NT2/D1 (cell line): ENCODE results near the gene C9orf78.

Experiments
- DNase-seq: peaks from one replicate; pipeline ENCODE4 v3.0.0-alpha.2; 2011; ENCODE audit warnings: low read depth, low spot score
- H3K27me3 ChIP-seq: 2 replicates; pipeline ENCODE4 v1.6.0; 2011; ENCODE audit warnings: mild to moderate bottlenecking; ENCODE audit not compliant: insufficient read length, insufficient read depth
- H3K36me3 ChIP-seq: 2 replicates; pipeline ENCODE4 v1.6.1; 2011; ENCODE audit warnings: mild to moderate bottlenecking, low read length, mixed read lengths; ENCODE audit not compliant: insufficient read depth, insufficient read length
- H3K4me1 ChIP-seq: 2 replicates; pipeline ENCODE4 v1.5.1; 2011; ENCODE audit not compliant: insufficient read depth, insufficient read length
- H3K4me3 ChIP-seq: 2 replicates; pipeline ENCODE4 v1.5.1; 2011; ENCODE audit warnings: low read depth; ENCODE audit not compliant: insufficient read length
- H3K9ac ChIP-seq: 2 replicates; pipeline ENCODE4 v1.6.0; 2011; ENCODE audit warnings: low read depth; ENCODE audit not compliant: insufficient read length
- H3K9me3 ChIP-seq: 2 replicates; pipeline ENCODE4 v1.5.1; 2011; ENCODE audit warnings: mild to moderate bottlenecking, low read length; ENCODE audit not compliant: insufficient read depth
- SUZ12 ChIP-seq: IDR thresholded peaks from 2 replicates; pipeline ENCODE4 v1.6.1; 2011; ENCODE audit not compliant: insufficient read length, insufficient read depth; ENCODE audit errors: extremely low read depth
- YY1 ChIP-seq: IDR thresholded peaks from 2 replicates; pipeline ENCODE4 v1.6.1; 2011; ENCODE audit not compliant: insufficient read length, insufficient read depth
- ZNF274 ChIP-seq: IDR thresholded peaks from 2 replicates; pipeline ENCODE4 v1.6.1; 2011; ENCODE audit warnings: mild to moderate bottlenecking, low read depth, low read length

Gene C9orf78

GRCh38 chr9:129869585-129870501 is 34.8 kb upstream of the C9orf78 start:
- no peak overlapping the region for H3K9ac ChIP-seq
- DNase-seq, result no peak
- TF ChIP-seq YY1, result no peak
- no peak for TF ChIP-seq SUZ12
- no peak for TF ChIP-seq ZNF274
- no peak overlapping the region for H3K4me3 ChIP-seq
- peaks cover 6% of the 10 kb centered on the region for H3K4me1 ChIP-seq
- no peaks in the 10 kb centered on the region for H3K27me3 ChIP-seq
- peaks cover 39% of the 10 kb centered on the region for H3K36me3 ChIP-seq
- no peaks in the 10 kb centered on the region for H3K9me3 ChIP-seq

DNA sequence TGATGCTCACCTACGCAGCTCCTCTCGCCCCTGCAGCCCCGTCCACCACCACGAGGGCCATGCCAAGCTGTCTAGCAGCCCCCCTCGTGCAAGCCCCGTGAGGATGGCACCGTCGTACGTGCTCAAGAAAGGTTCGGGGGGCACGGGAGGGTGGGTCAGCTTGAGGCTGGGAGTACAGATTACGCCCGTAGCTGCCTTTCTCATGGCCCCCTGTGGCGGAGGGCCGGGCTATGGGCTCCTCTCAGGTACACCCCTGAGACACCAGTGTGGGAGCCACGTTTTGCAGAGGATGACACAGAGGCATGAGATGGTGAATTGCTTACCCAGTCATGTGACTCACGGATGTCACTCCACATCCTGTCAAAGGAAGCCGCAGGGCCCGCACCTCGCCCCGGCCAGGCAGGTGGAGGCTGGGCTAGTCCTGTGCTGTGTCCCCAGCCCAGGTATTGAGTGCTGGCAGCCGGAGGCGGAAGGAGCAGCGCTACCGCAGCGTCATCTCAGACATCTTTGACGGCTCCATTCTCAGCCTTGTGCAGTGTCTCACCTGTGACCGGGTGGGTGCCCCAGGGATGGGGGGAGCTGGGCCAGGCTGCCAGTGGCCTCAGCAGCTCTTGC is 33.9 kb upstream of the C9orf78 start:
- H3K27me3 ChIP-seq, result no peaks in the 10 kb centered on the region
- H3K9me3 ChIP-seq, result no peaks in the 10 kb centered on the region
- no peak for DNase-seq
- H3K4me1 ChIP-seq, result peaks cover 6% of the 10 kb centered on the region
- TF ChIP-seq YY1 (no peak), SUZ12 (no peak), ZNF274 (no peak)
- H3K36me3 ChIP-seq, result peaks cover 30% of the 10 kb centered on the region
- no peak overlapping the region for H3K4me3 ChIP-seq
- H3K9ac ChIP-seq, result no peak overlapping the region

- H3K9me3 ChIP-seq, result no peaks in the 10 kb centered on the region
- no peak for TF ChIP-seq SUZ12
- TF ChIP-seq YY1, result no peak
- TF ChIP-seq ZNF274, result no peak
- peaks cover 28% of the 10 kb centered on the region for H3K36me3 ChIP-seq
- H3K4me1 ChIP-seq, result peaks cover 6% of the 10 kb centered on the region
- H3K27me3 ChIP-seq, result no peaks in the 10 kb centered on the region
- no peak for DNase-seq
- H3K4me3 ChIP-seq, result no peak overlapping the region
- no peak overlapping the region for H3K9ac ChIP-seq
These were observed 33.2 kb upstream of the C9orf78 start for GRCh38 chr9:129868023-129868871.

- Histone ChIP-seq H3K9me3 (no peaks in the 10 kb centered on the region), H3K4me1 (peaks cover 6% of the 10 kb centered on the region), H3K4me3 (no peak overlapping the region), H3K36me3 (peaks cover 33% of the 10 kb centered on the region), H3K9ac (peak overlapping the region; percentile 50), H3K27me3 (no peaks in the 10 kb centered on the region)
- no peak for TF ChIP-seq SUZ12
- no peak for TF ChIP-seq YY1
- DNase-seq, result no peak
These were observed 32.3 kb upstream of the C9orf78 start for GRCh38 chr9:129867136-129868022.

DNA sequence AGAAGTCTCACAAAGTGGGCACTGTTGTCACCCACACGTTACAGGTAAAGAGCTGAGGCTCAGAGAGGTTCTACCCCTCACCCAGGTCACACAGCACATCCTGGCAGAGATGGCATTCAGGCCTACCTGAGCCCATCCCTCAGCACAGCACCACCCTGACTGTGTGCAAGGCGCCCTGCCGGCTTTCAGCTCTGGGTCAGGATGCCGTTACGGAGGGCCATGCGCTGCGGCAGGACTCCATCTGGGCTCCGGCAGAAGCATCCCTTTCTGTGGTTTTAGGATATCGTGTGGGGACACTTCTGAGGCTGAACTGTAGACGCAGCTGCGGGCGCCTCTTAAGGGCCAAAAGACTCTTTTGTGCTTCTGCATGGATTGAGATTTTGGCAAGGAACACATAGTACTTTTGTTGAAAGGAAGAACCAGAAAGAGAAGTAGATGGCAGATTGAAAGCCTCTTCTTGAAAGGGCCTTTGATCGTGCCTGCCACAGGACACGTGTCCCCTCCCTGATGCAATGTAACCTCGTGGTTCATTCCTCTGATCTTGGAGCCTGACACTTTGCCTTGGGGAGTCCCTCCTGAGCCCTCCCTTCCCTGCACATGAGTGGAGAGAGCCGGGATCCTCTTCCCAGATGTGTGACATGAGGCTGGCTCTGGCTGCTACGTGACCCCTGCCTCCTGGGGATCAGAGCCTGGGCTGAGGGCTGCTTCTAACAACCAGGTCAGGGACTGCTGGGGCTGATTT is 31.5 kb upstream of the C9orf78 start:
- peaks cover 6% of the 10 kb centered on the region for H3K4me1 ChIP-seq
- DNase-seq, result no peak
- H3K9ac ChIP-seq, result no peak overlapping the region
- TF ChIP-seq ZNF274 (no peak), YY1 (no peak), SUZ12 (no peak)
- H3K36me3 ChIP-seq, result peaks cover 39% of the 10 kb centered on the region
- no peaks in the 10 kb centered on the region for H3K27me3 ChIP-seq
- H3K4me3 ChIP-seq, result no peak overlapping the region
- H3K9me3 ChIP-seq, result no peaks in the 10 kb centered on the region

GRCh38 chr9:129865668-129866320 is 30.7 kb upstream of the C9orf78 start:
- Histone ChIP-seq H3K27me3 (no peaks in the 10 kb centered on the region), H3K9ac (no peak overlapping the region), H3K36me3 (peaks cover 46% of the 10 kb centered on the region), H3K4me3 (no peak overlapping the region), H3K4me1 (peaks cover 6% of the 10 kb centered on the region), H3K9me3 (no peaks in the 10 kb centered on the region)
- no peak for TF ChIP-seq YY1
- no peak for TF ChIP-seq ZNF274
- no peak for DNase-seq
